NCI-H2029 (cell line): Measurements from ENCODE around the gene GLO1.

Source experiments
- DNase-seq: peaks from one replicate; lab custom pipeline; 2025; lab: John Stamatoyannopoulos, UW

Gene GLO1

GRCh38 chr6:38658418-38659167 lies 44.4 kb downstream of the GLO1 start:
- no peak for DNase-seq

- DNase-seq = no peak
Measured at GRCh38 chr6:38656896-38657295, 46.0 kb downstream of the GLO1 start.

GRCh38 chr6:38654263-38654662 lies 48.7 kb downstream of the GLO1 start:
- DNase-seq = no peak

- DNase-seq = no peak
Measured at GRCh38 chr6:38651121-38651784, 51.7 kb downstream of the GLO1 start.

GRCh38 chr6:38650207-38650752 lies 52.7 kb downstream of the GLO1 start:
- DNase-seq = no peak

- no peak for DNase-seq
Measured at GRCh38 chr6:38649744-38650143, 53.2 kb downstream of the GLO1 start.

- DNase-seq = no peak
Measured at GRCh38 chr6:38648629-38649028, 54.3 kb downstream of the GLO1 start.

GRCh38 chr6:38646166-38646878 lies 56.6 kb downstream of the GLO1 start:
- DNase-seq = no peak

- DNase-seq = no peak
Measured at GRCh38 chr6:38644951-38645350, 58.0 kb downstream of the GLO1 start.

GRCh38 chr6:38640216-38640909 lies 62.6 kb downstream of the GLO1 start:
- DNase-seq = no peak

- DNase-seq = peak; percentile 78
Measured at GRCh38 chr6:38639498-38640215, 63.3 kb downstream of the GLO1 start, which contains the start of gene BTBD9. Gene BTBD9 (minus strand): TSS chr6:38639929.

- DNase-seq = no peak
Measured at GRCh38 chr6:38638941-38639497, 63.9 kb downstream of the GLO1 start.

- DNase-seq = no peak
Measured at GRCh38 chr6:38637756-38638155, 65.2 kb downstream of the GLO1 start.

GRCh38 chr6:38636027-38636426 lies 66.9 kb downstream of the GLO1 start:
- no peak for DNase-seq

GRCh38 chr6:38634518-38634917 lies 68.4 kb downstream of the GLO1 start:
- DNase-seq = no peak

GRCh38 chr6:38632490-38632889 lies 70.5 kb downstream of the GLO1 start:
- no peak for DNase-seq

GRCh38 chr6:38631186-38631783 lies 71.7 kb downstream of the GLO1 start:
- no peak for DNase-seq
